ENCODE results near the gene CYB5B.

The CYB5B gene, protein sequence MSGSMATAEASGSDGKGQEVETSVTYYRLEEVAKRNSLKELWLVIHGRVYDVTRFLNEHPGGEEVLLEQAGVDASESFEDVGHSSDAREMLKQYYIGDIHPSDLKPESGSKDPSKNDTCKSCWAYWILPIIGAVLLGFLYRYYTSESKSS

DNA sequence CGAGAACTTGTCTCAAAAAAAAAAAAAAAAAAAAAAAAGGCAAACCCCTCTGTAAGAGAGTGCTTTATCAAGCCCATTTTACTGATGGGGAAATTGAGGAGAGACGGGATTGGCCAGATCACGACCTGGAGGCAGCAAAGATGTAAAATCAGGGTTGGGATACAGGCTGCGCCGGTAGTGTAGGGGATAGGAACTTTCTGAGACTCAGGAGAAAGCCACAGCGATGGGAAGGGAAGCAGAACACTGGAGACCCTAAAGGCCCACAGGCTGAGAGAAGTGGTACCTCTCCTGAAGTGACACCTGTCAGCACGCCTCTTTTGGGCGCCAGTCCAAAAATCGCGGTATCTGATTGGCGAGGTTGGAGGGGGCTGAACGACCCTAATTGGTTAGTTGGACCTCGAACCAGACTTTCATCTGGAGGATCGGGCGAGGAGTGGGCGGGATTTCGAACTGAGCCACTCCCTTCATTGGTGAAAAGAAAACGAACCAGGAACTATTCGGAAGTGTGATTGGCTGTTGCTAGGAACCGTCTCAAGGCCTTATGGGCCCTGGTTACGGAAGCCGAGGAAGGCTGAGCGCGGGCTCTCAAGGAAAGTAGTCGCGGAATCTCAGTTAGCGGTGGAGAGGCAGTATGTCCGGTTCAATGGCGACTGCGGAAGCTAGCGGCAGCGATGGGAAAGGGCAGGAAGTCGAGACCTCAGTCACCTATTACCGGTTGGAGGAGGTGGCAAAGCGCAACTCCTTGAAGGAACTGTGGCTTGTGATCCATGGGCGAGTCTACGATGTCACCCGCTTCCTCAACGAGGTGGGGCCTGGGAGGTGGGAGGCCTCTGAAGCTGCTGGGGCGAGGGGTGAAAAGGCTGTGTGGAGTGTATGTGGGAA is at the start of gene CYB5B:
Gene CYB5B (plus strand): TSS at position 567 of the 882 bp plus-strand sequence. CDS start 65 bp downstream, at position 632.
- Histone ChIP-seq H3K9ac (ENCODE audit: low read depth, low read length) (peak within 1 kb of the TSS; percentile 82), H3K4me1 (ENCODE audit: insufficient read depth, low read length) (no peaks in the 10 kb centered on the region), H3K9me3 (ENCODE audit: control insufficient read depth, insufficient read depth, low read length) (no peaks in the 10 kb centered on the region), H3K36me3 (ENCODE audit: insufficient read depth, low read length) (peaks cover 8% of the 10 kb centered on the region)

DNA sequence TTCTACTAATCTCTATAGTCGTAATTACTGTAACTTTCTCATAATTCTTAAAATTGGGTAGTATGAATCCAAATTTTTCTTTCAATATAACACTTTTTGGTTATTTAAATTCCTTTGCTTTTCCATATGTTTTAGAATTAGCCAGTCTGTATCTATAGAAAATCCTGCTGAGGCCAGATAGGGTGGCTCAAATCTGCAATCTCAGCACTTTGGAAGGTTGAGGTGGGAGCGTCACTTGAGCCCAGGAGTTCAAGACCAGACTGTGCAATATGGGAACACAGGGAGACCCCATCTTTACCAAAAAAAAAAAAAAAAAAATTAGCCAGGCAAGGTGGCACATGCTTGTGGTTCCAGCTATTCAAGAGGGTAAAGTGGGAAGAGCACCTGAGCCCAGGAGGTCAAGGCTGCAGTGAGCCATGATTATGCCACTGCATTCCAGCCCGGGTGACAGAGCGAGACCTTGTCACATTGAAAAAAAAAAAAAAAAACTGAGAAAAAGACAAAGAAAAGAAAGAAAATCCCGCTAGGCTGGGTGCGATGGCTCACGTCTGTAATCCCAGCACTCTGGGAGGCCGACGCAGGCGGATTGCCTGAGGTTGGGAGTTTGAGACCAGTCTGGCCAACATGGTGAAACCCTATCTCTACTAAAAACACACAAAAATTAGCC is 47.9 kb upstream of the CYB5B start:
- no peaks in the 10 kb centered on the region for H3K4me1 ChIP-seq (ENCODE audit: insufficient read depth, low read length)

DNA sequence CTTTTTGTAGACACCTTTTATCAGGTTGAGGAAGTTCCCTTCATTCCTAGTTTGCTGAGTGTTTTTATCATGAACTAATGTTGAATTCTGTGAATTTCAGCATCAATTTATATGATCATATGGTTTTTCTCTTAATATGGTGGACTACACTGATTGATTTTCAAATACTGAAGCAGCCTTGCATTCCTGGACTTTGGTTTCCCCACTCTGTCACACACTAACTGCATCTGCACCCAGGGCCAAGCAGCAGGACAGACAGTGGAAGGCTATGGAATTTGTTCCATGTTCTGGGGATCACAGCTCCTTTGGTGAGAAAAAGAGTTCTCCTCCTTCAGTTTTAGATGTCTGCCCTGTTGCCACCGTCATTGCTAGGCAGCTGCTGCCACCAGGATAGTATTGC is 46.4 kb upstream of the CYB5B start:
- Histone ChIP-seq H3K36me3 (ENCODE audit: insufficient read depth, low read length) (peaks cover 10% of the 10 kb centered on the region), H3K4me1 (ENCODE audit: insufficient read depth, low read length) (no peaks in the 10 kb centered on the region), H3K9me3 (ENCODE audit: control insufficient read depth, insufficient read depth, low read length) (no peaks in the 10 kb centered on the region), H3K9ac (ENCODE audit: low read depth, low read length) (no peak overlapping the region)

More for the DNA sequence above, 47.9 kb upstream of the CYB5B start:
- Histone ChIP-seq H3K9me3 (ENCODE audit: control insufficient read depth, insufficient read depth, low read length) (no peaks in the 10 kb centered on the region), H3K9ac (ENCODE audit: low read depth, low read length) (no peak overlapping the region), H3K36me3 (ENCODE audit: insufficient read depth, low read length) (peaks cover 12% of the 10 kb centered on the region; the same call in 1 of the 2 replicates)

DNA sequence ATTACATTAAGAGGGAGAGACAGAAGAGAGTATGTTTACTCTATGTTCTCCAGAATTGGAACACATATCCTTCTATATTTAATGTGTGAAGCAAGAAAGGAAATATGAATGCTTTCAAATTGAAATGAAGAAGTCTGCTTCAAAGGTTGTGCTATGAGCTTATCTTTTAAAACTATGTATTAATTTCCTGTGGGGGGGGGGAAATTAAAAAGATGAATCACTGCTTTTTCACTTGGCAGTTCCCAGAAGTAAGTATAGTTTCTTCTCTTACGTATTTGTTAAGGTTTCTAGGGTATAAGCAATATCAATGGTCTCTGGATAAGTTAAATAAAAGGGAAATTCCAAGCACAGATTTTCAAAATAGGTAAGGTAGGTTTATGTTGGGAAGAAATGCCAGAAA is 45.7 kb upstream of the CYB5B start:
- Histone ChIP-seq H3K9me3 (ENCODE audit: control insufficient read depth, insufficient read depth, low read length) (no peaks in the 10 kb centered on the region), H3K4me1 (ENCODE audit: insufficient read depth, low read length) (no peaks in the 10 kb centered on the region), H3K36me3 (ENCODE audit: insufficient read depth, low read length) (peaks cover 9% of the 10 kb centered on the region), H3K9ac (ENCODE audit: low read depth, low read length) (no peak overlapping the region)

DNA sequence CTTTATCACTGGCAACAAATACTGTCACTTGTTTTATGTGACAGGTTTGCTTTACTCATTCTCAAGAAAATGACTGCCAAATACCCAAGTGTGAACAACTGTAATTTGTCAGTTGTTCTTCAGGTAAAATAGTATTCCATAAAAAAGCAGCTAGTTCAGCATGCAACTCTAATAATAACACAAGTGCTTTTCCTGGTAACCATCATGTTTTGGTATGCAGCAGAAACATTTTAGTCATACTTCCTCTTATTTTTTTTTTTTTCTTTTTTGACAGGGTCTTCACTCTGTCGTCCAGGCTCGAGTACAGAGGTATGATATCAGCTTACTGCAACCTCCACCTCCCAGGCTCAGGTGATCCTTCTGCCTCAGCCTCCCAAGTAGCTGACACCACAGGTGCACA is 43.2 kb upstream of the CYB5B start:
- H3K4me1 ChIP-seq (ENCODE audit: insufficient read depth, low read length), result no peaks in the 10 kb centered on the region
- H3K9me3 ChIP-seq (ENCODE audit: control insufficient read depth, insufficient read depth, low read length), result no peaks in the 10 kb centered on the region
- H3K36me3 ChIP-seq (ENCODE audit: insufficient read depth, low read length), result peaks cover 9% of the 10 kb centered on the region
- H3K9ac ChIP-seq (ENCODE audit: low read depth, low read length), result no peak overlapping the region

DNA sequence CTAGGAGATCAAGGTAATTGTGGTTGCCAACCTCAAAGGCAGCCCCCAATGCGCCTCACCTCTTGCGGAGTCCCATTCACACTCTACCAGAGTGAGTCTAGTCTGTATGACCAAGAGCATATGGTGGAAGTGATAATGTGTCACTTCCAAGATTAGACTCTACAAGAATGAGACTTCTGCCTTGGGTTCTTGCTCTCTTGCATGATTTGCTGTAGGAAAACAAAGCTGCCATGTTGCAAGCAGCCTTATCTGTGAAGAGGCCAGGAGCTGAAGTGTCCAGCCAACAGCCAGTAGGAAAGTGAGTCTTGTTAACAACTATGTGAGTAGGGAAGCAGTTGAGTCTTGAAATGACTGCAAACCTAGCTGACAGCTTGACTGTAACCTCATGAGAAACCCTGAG is 42.0 kb upstream of the CYB5B start:
- H3K36me3 ChIP-seq (ENCODE audit: insufficient read depth, low read length), result peaks cover 9% of the 10 kb centered on the region
- no peaks in the 10 kb centered on the region for H3K4me1 ChIP-seq (ENCODE audit: insufficient read depth, low read length)
- no peak overlapping the region for H3K9ac ChIP-seq (ENCODE audit: low read depth, low read length)
- H3K9me3 ChIP-seq (ENCODE audit: control insufficient read depth, insufficient read depth, low read length), result no peaks in the 10 kb centered on the region

DNA sequence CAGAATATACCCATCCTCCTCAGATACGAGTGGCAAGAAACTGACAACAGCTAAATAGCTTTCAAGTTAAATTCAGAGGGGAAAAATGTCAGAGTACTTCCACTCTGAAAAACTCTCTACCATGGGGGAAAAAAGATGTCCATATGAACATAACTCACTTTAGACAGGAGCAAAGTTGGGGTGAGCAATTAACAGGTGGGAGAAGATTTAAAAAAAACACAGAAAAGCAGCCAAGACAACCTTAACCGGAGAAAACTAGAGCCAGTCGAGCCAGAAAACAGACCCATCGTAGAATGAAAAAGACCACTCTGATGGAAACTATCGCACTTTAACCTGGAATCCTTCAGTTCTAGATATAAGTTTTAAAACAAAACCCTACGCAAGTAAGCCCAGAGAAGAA is 39.4 kb upstream of the CYB5B start:
- Histone ChIP-seq H3K9me3 (ENCODE audit: control insufficient read depth, insufficient read depth, low read length) (no peaks in the 10 kb centered on the region), H3K36me3 (ENCODE audit: insufficient read depth, low read length) (peaks cover 4% of the 10 kb centered on the region), H3K9ac (ENCODE audit: low read depth, low read length) (peak overlapping the region; percentile 82), H3K4me1 (ENCODE audit: insufficient read depth, low read length) (no peaks in the 10 kb centered on the region)

DNA sequence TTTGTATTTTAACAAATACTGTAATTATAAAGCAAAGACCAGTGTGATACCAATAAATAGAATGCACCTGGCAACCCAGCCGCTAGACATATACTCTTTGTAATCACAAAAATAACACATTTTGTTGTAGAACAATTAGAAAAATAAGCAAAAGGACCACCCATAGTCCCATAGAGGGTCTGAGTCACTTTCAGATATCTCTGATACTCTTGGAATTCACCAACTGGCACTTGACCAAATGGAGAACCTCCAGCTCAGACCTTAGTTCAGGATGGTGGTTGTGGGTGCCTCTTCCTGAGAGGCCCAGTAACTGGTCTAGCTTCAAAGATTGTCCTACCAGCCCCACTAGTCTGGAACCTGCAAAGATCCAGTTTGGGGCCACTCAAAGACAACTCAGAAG is 37.8 kb upstream of the CYB5B start:
- H3K4me1 ChIP-seq (ENCODE audit: insufficient read depth, low read length), result no peaks in the 10 kb centered on the region
- H3K9ac ChIP-seq (ENCODE audit: low read depth, low read length), result no peak overlapping the region
- no peaks in the 10 kb centered on the region for H3K9me3 ChIP-seq (ENCODE audit: control insufficient read depth, insufficient read depth, low read length)
- H3K36me3 ChIP-seq (ENCODE audit: insufficient read depth, low read length), result peaks cover 4% of the 10 kb centered on the region

DNA sequence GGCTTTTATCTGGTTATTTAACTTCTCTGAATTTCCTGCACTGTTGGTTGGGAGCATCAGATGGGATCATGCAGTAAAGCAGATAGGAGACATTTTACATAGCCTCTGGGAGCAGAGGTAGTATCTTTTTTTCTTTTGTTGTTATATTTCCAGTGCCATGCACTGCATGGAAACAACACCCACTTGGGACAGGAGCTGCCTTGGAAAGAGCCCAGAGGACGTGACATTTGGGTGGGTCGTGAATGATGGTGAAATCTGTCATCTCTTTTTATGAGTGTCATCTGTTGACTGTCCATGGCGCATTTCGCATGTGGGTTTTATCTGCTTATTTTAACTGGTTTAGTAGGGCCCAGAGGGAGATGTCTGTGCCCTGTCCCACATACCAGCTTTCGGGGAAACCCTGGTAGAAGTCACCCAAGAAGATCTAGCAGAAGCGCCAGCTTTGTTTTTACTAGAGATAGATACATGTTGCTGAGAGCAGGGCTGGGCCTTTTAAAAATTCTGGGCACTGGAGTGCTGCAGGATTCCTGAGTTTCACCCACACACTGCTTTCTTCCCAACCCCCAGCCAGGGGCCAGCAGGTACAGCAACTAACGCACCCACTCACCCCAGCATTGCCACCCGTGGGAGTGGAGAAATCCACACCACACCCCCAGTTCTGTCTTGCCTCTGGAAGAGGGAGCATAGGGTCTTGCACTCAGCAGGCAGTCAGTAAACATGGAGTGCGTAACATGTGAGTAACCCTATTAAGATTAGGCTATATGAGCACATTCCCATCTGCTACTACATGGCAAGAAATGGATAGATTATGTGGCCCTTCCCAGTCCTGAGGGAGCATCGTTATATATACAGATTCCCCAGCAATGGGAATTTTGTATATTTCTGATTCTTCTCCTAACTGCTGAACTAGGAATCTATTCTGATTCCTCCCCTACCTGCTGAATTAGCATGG is 30.2 kb upstream of the CYB5B start:
- Histone ChIP-seq H3K9ac (ENCODE audit: low read depth, low read length) (no peak overlapping the region), H3K36me3 (ENCODE audit: insufficient read depth, low read length) (no peaks in the 10 kb centered on the region), H3K4me1 (ENCODE audit: insufficient read depth, low read length) (peaks cover 6% of the 10 kb centered on the region; the same call in 1 of the 2 replicates), H3K9me3 (ENCODE audit: control insufficient read depth, insufficient read depth, low read length) (no peaks in the 10 kb centered on the region)

DNA sequence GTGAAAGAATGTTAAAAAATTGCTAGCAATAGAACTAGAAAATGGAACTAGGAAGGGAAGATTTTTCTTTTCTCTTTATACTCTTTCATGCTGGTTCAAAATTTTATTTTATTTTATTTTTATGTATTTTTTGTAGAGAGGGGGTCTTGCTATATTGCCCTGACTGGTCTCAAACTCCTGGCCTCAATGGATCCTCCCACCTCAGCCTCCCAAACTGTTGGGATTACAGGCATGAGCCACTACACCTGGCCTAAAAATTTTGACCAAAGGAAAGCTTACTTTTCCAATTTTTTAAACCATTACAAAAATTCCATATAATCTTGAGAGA is 28.6 kb upstream of the CYB5B start:
- Histone ChIP-seq H3K9ac (ENCODE audit: low read depth, low read length) (no peak overlapping the region), H3K36me3 (ENCODE audit: insufficient read depth, low read length) (no peaks in the 10 kb centered on the region), H3K4me1 (ENCODE audit: insufficient read depth, low read length) (peaks cover 6% of the 10 kb centered on the region; the same call in 1 of the 2 replicates), H3K9me3 (ENCODE audit: control insufficient read depth, insufficient read depth, low read length) (no peaks in the 10 kb centered on the region)

DNA sequence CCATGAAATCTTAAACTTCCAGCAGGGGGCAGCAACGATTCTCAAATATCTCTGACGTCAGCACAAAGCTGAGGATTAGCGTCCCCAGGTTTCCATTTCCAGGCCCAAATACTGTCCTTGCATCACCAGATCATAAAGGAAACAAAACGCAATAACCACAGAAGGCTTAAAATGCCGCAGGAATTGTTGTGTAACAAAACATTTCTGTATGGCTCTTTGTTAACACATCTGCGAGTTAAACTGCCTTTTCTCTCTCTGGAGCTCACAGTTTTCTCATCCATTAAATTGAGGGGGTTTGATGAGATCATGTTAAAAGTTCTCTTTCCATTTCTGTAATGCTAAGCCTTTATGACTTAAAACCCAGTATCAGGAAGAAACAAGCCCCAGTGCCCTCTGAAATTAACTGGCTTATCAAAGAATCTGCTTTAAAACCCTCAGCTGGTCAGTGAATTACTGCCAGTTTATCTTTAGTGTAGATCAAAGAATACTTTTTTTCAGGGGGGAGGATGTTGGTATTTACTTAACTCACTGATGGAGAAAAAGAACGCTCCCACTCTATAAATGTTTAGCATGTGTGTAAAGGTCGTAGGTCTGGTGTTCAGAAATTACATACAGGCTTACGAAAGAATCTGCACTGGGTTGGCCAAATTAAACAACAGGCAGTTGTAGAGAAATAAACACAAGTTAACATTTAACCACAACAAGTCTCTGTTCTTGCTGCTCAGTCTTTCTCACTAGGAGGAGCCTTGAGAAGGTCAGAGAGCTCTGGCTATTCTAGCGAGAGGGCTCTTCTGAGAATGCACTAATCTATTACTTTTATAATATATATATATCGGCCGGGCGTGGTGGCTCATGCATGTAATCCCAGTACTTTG is 28.0 kb upstream of the CYB5B start:
- Histone ChIP-seq H3K4me1 (ENCODE audit: insufficient read depth, low read length) (peaks cover 6% of the 10 kb centered on the region; the same call in 1 of the 2 replicates), H3K36me3 (ENCODE audit: insufficient read depth, low read length) (no peaks in the 10 kb centered on the region), H3K9ac (ENCODE audit: low read depth, low read length) (peak overlapping the region; percentile 29; the same call in 1 of the 2 replicates), H3K9me3 (ENCODE audit: control insufficient read depth, insufficient read depth, low read length) (no peaks in the 10 kb centered on the region)

DNA sequence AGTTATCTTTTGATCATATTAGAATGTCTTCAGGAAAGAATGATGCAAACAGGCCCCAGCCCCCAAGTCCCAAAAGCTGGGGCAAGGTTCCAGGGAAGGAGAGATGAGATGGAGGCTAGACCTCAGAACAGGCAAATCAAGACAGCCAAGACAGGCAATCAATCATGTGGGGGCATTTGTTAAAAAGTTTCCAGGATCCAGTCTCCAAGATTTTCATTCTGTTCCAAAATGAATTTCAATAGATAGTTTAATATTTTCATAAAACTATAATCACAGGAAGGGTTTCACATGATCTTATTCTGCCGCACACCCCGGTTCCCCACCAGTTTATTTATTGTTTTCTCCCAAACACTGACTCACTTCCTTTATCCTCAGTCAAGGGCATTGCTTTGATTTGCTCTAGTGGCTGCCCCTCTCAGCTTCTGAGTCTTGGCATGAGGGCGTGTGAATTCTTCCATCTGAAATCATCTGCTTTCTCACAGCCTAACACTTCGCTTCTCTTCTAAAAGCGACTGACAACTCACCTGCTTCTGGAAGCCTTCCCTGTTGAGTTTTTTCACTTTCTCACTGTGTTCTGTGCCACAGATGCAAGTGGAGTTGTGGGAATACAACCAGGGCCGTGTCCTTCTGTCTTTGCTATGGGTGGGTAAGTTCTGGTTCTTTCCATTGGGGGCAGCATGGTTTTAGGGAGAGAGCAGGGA is 26.4 kb upstream of the CYB5B start:
- Histone ChIP-seq H3K36me3 (ENCODE audit: insufficient read depth, low read length) (no peaks in the 10 kb centered on the region), H3K4me1 (ENCODE audit: insufficient read depth, low read length) (peaks cover 6% of the 10 kb centered on the region; the same call in 1 of the 2 replicates), H3K9me3 (ENCODE audit: control insufficient read depth, insufficient read depth, low read length) (no peaks in the 10 kb centered on the region), H3K9ac (ENCODE audit: low read depth, low read length) (no peak overlapping the region)

DNA sequence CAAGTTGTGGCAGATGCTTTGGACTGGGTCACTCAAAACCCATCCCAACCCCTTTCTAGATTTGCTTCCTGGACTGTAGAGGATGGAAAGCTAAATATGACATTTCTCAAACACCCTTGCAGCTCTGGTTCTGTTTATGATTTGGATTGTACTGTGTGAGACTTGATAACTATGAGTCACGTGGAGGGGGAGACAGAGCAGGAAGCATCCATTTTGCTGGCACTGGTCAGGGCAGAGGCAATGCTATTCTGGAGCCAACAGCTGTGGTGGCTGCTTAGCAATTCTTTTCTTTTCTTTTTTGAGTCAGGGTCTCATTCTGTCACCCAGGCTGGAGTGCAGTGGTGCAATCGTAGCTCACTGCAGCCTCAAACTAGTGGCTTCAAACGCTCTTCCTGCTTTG is 25.1 kb upstream of the CYB5B start:
- Histone ChIP-seq H3K9me3 (ENCODE audit: control insufficient read depth, insufficient read depth, low read length) (no peaks in the 10 kb centered on the region), H3K4me1 (ENCODE audit: insufficient read depth, low read length) (peaks cover 13% of the 10 kb centered on the region), H3K9ac (ENCODE audit: low read depth, low read length) (no peak overlapping the region), H3K36me3 (ENCODE audit: insufficient read depth, low read length) (no peaks in the 10 kb centered on the region)
